ENCODE measurements around the gene EXOSC1.

- peak in 1 of 4 experiments; percentile 10 for TF ChIP-seq CTCF (IDR thresholded peaks at IDR 0.05)
- peak; percentile 39 for TF ChIP-seq POLR2A (IDR thresholded peaks at IDR 0.05)
These were observed 32.9 kb downstream of the EXOSC1 start for GRCh38 chr10:97412891-97413304.

All from prostate gland (tissue), 2 donors.